Measurements from ENCODE around the gene C14orf39. TPM values are rescaled to one million over a fixed set of nuclear protein-coding genes. Genes with fewer than 3 reads are reported as not detected.
"Not testable (repeated sequence)": the region's sequence is repeated elsewhere in the genome, so short reads cannot be mapped to it uniquely, and the experiment has no call there.

C14orf39 gene
- total and polyA plus RNA-seq, 4 donors, result not detected

DNA sequence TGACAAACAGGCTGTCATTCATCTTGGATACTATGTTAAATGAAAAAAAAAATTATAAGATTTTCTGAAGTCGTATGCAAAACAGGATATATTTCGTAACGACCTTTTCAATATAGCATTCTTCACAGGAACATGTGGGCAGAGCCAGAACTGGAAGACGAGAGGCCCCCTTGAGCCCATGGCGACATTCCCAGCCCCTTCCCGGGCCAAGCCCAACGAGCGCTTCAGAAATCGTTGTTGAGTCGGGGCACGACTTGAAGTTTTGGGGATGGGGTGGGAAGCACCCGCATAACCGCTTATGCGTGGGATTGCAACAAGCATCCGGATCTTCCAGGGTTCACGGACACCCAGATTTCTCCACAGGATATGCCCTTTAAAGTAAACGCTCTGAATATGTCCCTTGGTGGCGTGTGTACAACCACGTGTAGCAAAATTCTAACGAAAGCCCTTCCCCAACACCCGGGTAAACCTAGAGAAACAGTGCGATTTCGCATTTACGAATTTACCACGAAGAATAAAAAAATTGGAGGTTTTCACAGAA lies 736 bp downstream of the C14orf39 start (continued):
- TF ChIP-seq REST (IDR thresholded peaks at IDR 0.05) (no peak), YY1 (IDR thresholded peaks at IDR 0.05) (no peak), JUND (IDR thresholded peaks at IDR 0.05) (no peak), RXRA (IDR thresholded peaks at IDR 0.05) (no peak), RAD21 (IDR thresholded peaks at IDR 0.05) (no peak), FOXA2 (IDR thresholded peaks at IDR 0.05) (no peak), SP1 (IDR thresholded peaks at IDR 0.05) (no peak)

DNA sequence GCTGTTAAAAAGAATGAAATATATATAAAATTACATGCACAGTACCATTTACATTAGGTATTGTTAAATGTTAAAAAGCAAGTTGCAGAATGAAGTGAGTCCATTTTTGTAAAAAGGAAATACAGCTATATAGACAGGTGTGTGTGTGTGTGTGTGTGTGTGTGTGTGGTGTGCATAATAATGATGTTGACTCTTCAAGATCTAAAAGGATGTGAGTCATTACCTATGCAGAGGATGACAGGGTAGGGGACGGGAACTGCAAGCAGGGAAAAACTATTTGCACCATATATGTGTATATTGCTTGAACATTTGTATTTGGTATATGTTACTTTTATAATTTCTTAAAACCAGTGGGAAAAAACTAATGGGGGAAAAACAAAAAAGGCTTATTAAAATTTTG lies 3.1 kb downstream of the C14orf39 start:
- Histone ChIP-seq H3K27ac (ENCODE audit: low read depth in 1 of 2, low read length in 2 of 2) (no peak overlapping the region), H3K27me3 (ENCODE audit: control insufficient read depth in 4 of 4, insufficient read depth in 4 of 4, low read length in 3 of 4) (peaks cover 0 to 17% (median 8%) of the 10 kb centered on the region in 4 donors), H3K9ac (ENCODE audit: low read depth in 1 of 2, low read length in 2 of 2) (no peak overlapping the region), H3K4me1 (ENCODE audit: control insufficient read depth in 4 of 4, insufficient read depth in 4 of 4, low read length in 3 of 4) (peaks cover 0 to 7% (median 0%) of the 10 kb centered on the region in 4 donors), H3K36me3 (ENCODE audit: control insufficient read depth in 4 of 4, insufficient read depth in 3 of 4, low read depth in 1 of 4, low read length in 3 of 4) (no peaks in the 10 kb centered on the region), H3K4me3 (ENCODE audit: low read depth in 1 of 3, low read length in 3 of 3) (no peak overlapping the region), H3K9me3 (ENCODE audit: control insufficient read depth in 4 of 4, low read length in 3 of 4) (peaks cover 0 to 9% (median 1%) of the 10 kb centered on the region in 4 donors)
- WGBS, result 74% methylated on average over 1 of the region's 1 CpG
- TF ChIP-seq, protein P1, sequence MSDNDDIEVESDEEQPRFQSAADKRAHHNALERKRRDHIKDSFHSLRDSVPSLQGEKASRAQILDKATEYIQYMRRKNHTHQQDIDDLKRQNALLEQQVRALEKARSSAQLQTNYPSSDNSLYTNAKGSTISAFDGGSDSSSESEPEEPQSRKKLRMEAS (IDR thresholded peaks at IDR 0.05), result no peak
- TF ChIP-seq RAD21 (IDR thresholded peaks at IDR 0.05) (no peak), YY1 (IDR thresholded peaks at IDR 0.05) (no peak), ATF3 (IDR thresholded peaks at IDR 0.05) (no peak), TAF1 (conservative IDR thresholded peaks at IDR 0.05) (no peak), HNF4G (IDR thresholded peaks at IDR 0.05) (no peak), ZBTB33 (IDR thresholded peaks at IDR 0.05) (no peak), NR2F2 (IDR thresholded peaks at IDR 0.05) (no peak), FOXA2 (IDR thresholded peaks at IDR 0.05) (no peak), CTCF (IDR thresholded peaks at IDR 0.05; ENCODE audit: low read depth, low read length, missing input control) (no peak)
- DNase-seq (ENCODE audit: low spot score), result no peak

DNA sequence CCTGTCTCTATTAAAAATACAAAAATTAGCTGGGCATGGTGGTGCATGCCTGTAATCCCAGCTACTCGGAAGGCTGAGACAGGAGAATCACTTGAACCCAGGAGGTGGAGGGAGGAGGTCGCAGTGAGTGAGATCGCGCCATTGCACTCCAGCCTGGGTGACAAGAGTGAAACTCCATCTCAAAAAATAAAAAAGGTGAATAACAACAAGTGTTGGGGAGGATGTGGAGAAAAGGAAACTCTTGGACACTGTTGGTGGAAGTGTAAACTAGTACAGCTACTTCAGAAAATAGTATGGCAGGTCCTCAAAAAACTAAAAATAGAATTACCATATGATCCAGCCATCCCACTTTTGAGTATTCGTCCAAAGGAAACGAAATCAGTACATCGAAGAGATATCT lies 5.6 kb downstream of the C14orf39 start:
- not testable (repeated sequence) for H3K9ac ChIP-seq (ENCODE audit: low read depth in 1 of 2, low read length in 2 of 2); H3K4me1 ChIP-seq (ENCODE audit: control insufficient read depth in 4 of 4, insufficient read depth in 4 of 4, low read length in 3 of 4); H3K36me3 ChIP-seq (ENCODE audit: control insufficient read depth in 4 of 4, insufficient read depth in 3 of 4, low read depth in 1 of 4, low read length in 3 of 4); DNase-seq (ENCODE audit: low spot score); H3K27ac ChIP-seq (ENCODE audit: low read depth in 1 of 2, low read length in 2 of 2); H3K9me3 ChIP-seq (ENCODE audit: control insufficient read depth in 4 of 4, low read length in 3 of 4); H3K4me3 ChIP-seq (ENCODE audit: low read depth in 1 of 3, low read length in 3 of 3)
- 90% methylated on average over 7 of the region's 7 CpGs for WGBS
- peaks cover 0 to 12% (median 2%) of the 10 kb centered on the region in 4 donors for H3K27me3 ChIP-seq (ENCODE audit: control insufficient read depth in 4 of 4, insufficient read depth in 4 of 4, low read length in 3 of 4)

All from liver (tissue), 9 donors.